Measurements from ENCODE around the gene PIP4P1. TPM values are rescaled to one million over a fixed set of nuclear protein-coding genes. Genes with fewer than 3 reads are reported as not detected.

The PIP4P1 gene
- total and polyA plus RNA-seq, 2 of the 13 experiments (the other 11 are each of a cell fraction or from before 2014, with no cell fraction given) = 33.4 to 47.0 TPM

GRCh38 chr14:20455355-20456300, 5.6 kb downstream of the PIP4P1 start (continued):
- 0 out of 2 replicates have a peak, but pooled peaks have one; percentile 25 for TF ChIP-seq ZNF484 (CRISPR knock-in tag; IDR thresholded peaks at IDR 0.05; ENCODE audit: borderline replicate concordance, low read depth)
- 0 out of 2 replicates have a peak, but pooled peaks have one; percentile 3 for TF ChIP-seq TMF1 (CRISPR knock-in tag; IDR thresholded peaks at IDR 0.05; ENCODE audit: low read depth)
- TF ChIP-seq ZNF253 (CRISPR knock-in tag; IDR thresholded peaks at IDR 0.05; ENCODE audit: borderline replicate concordance) = peak; percentile 82; the same call in 1 of the 2 replicates
- 0 out of 2 replicates have a peak, but pooled peaks have one; percentile 4 for TF ChIP-seq ZSCAN31 (CRISPR knock-in tag; IDR thresholded peaks at IDR 0.05; ENCODE audit: low read depth)
- TF ChIP-seq ZNF670 (CRISPR knock-in tag; IDR thresholded peaks at IDR 0.05; ENCODE audit: borderline replicate concordance) = 0 out of 2 replicates have a peak, but pooled peaks have one; percentile 61
- TF ChIP-seq ZBTB49 (CRISPR knock-in tag; IDR thresholded peaks at IDR 0.05; ENCODE audit: borderline replicate concordance) = no peak
- TF ChIP-seq TBX3 (IDR thresholded peaks at IDR 0.05; ENCODE audit: borderline replicate concordance) = no peak
- 0 out of 2 replicates have a peak, but pooled peaks have one; percentile 19 for TF ChIP-seq HNRNPL (IDR thresholded peaks at IDR 0.05; ENCODE audit: low read depth, low read length)
